ENCODE measurements around the gene SERPINB5. TPM values are rescaled to one million over a fixed set of nuclear protein-coding genes. Genes with fewer than 3 reads are reported as not detected.
"Not testable (repeated sequence)": the region's sequence is repeated elsewhere in the genome, so short reads cannot be mapped to it uniquely, and the experiment has no call there.

Gene SERPINB5
- total RNA-seq, 1 donor from 2014 or later = not detected

- Mint-ChIP-seq H3K4me3 (ENCODE audit: unreplicated experiment) (no peak overlapping the region), H3K27me3 (ENCODE audit: unreplicated experiment) (no peaks in the 10 kb centered on the region), H3K36me3 (ENCODE audit: low read depth, unreplicated experiment) (no peaks in the 10 kb centered on the region), H3K27ac (ENCODE audit: unreplicated experiment) (peak overlapping the region; percentile 89), H3K9me3 (ENCODE audit: unreplicated experiment) (no peaks in the 10 kb centered on the region), H3K4me1 (ENCODE audit: unreplicated experiment) (peaks cover 30% of the 10 kb centered on the region)
- no peak for DNase-seq (ENCODE audit: low spot score)
- TF ChIP-seq CTCF (IDR thresholded peaks at IDR 0.05; ENCODE audit: unreplicated experiment) = no peak
Observed at GRCh38 chr18:63451799-63452660, 24.7 kb upstream of the SERPINB5 start.

DNA sequence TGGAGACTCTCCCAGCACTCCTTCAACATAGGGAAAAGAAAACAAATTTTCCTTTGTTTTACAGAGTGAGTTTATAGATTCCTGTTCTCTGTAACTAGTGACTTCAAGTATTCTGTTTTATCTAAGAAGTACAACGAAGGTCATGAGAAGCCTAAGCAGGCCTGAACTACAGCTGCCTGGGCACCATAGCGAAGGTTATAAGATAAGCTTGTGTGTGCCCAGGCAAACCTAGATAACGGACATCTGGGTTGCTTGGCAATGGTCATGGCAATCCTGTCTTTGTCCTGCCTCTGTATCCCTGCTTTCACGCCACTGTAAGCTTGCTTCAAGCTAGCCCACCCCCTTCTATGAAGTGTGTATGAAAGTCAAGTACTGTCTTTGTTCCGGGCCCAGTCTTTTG lies 24.0 kb upstream of the SERPINB5 start:
- not testable (repeated sequence) for H3K4me3 Mint-ChIP-seq (ENCODE audit: unreplicated experiment); DNase-seq (ENCODE audit: low spot score); H3K9me3 Mint-ChIP-seq (ENCODE audit: unreplicated experiment); H3K27me3 Mint-ChIP-seq (ENCODE audit: unreplicated experiment); H3K36me3 Mint-ChIP-seq (ENCODE audit: low read depth, unreplicated experiment)
- Mint-ChIP-seq H3K27ac (ENCODE audit: unreplicated experiment) (peak overlapping the region; percentile 89), H3K4me1 (ENCODE audit: unreplicated experiment) (peaks cover 30% of the 10 kb centered on the region)

DNA sequence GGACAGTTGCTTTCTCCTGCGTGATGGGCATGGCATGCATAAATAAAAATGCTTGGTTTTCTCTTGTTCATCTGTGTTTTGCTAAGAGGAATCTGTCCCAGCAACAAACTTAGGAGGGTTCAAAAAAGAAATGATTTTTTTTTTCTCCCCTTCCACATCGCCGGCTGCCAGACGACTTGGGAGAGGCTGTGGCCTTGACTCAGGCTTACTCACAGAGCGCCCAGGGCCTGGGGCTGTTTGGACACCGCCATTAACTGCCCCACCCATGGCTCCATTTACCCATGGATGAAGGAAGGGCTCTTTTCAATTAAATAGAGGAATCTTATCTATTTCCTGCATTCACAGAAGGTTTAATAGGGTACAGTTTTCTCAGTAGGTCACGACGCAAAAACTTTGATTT lies 22.3 kb upstream of the SERPINB5 start:
- H3K4me1 Mint-ChIP-seq (ENCODE audit: unreplicated experiment) = peaks cover 30% of the 10 kb centered on the region
- no peak overlapping the region for H3K4me3 Mint-ChIP-seq (ENCODE audit: unreplicated experiment)
- TF ChIP-seq CTCF (IDR thresholded peaks at IDR 0.05; ENCODE audit: unreplicated experiment) = no peak
- no peaks in the 10 kb centered on the region for H3K36me3 Mint-ChIP-seq (ENCODE audit: low read depth, unreplicated experiment)
- no peaks in the 10 kb centered on the region for H3K9me3 Mint-ChIP-seq (ENCODE audit: unreplicated experiment)
- H3K27ac Mint-ChIP-seq (ENCODE audit: unreplicated experiment) = no peak overlapping the region
- H3K27me3 Mint-ChIP-seq (ENCODE audit: unreplicated experiment) = no peaks in the 10 kb centered on the region
- no peak for DNase-seq (ENCODE audit: low spot score)

DNA sequence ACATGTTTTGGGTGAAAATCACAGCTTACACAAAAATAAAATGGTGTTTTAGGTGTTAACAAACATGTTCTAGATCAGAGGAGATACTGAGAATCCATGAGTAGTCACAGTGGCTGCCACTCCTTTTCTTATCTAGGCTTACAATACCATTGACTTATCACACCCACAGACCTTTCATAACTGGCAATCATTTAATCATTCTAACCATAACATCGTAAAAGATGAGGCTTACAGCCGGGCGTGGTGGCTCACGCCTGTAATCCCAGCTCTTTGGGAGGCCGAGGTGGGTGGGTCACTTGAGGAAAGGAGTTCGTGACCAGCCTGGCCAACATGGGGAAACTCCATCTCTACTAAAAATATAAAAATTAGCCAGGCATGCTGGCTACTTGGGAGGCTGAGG lies 18.8 kb upstream of the SERPINB5 start:
- no peak overlapping the region for H3K27ac Mint-ChIP-seq (ENCODE audit: unreplicated experiment)
- no peak overlapping the region for H3K4me3 Mint-ChIP-seq (ENCODE audit: unreplicated experiment)
- H3K9me3 Mint-ChIP-seq (ENCODE audit: unreplicated experiment) = no peaks in the 10 kb centered on the region
- H3K27me3 Mint-ChIP-seq (ENCODE audit: unreplicated experiment) = no peaks in the 10 kb centered on the region
- no peaks in the 10 kb centered on the region for H3K36me3 Mint-ChIP-seq (ENCODE audit: low read depth, unreplicated experiment)
- TF ChIP-seq CTCF (IDR thresholded peaks at IDR 0.05; ENCODE audit: unreplicated experiment) = no peak
- DNase-seq (ENCODE audit: low spot score) = no peak
- H3K4me1 Mint-ChIP-seq (ENCODE audit: unreplicated experiment) = peaks cover 11% of the 10 kb centered on the region

GRCh38 chr18:63460414-63460813 lies 16.3 kb upstream of the SERPINB5 start:
- no peak for DNase-seq (ENCODE audit: low spot score)
- Mint-ChIP-seq H3K4me3 (ENCODE audit: unreplicated experiment) (no peak overlapping the region), H3K27ac (ENCODE audit: unreplicated experiment) (no peak overlapping the region), H3K27me3 (ENCODE audit: unreplicated experiment) (no peaks in the 10 kb centered on the region), H3K4me1 (ENCODE audit: unreplicated experiment) (no peaks in the 10 kb centered on the region), H3K36me3 (ENCODE audit: low read depth, unreplicated experiment) (no peaks in the 10 kb centered on the region), H3K9me3 (ENCODE audit: unreplicated experiment) (no peaks in the 10 kb centered on the region)
- TF ChIP-seq CTCF (IDR thresholded peaks at IDR 0.05; ENCODE audit: unreplicated experiment) = no peak
